Colon (tissue), 2 donors: ENCODE data around the gene GNA12.

Experiments
- FAIRE-seq: peaks from 2 replicates; lab custom pipeline; 2012; peaks lifted over from hg19 to GRCh38; lab: Jason Lieb, UNC
- donor health status: control.
- donor health status: control.

The GNA12 gene, protein sequence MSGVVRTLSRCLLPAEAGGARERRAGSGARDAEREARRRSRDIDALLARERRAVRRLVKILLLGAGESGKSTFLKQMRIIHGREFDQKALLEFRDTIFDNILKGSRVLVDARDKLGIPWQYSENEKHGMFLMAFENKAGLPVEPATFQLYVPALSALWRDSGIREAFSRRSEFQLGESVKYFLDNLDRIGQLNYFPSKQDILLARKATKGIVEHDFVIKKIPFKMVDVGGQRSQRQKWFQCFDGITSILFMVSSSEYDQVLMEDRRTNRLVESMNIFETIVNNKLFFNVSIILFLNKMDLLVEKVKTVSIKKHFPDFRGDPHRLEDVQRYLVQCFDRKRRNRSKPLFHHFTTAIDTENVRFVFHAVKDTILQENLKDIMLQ

GRCh38 chr7:2844153-2845033 lies at the start of gene GNA12:
TSS of gene GNA12 (minus strand) at chr7:2844308. CDS start at chr7:2844161, 147 bp downstream.
- FAIRE-seq, result peak; percentile 14

- no peak for FAIRE-seq
Observed at GRCh38 chr7:2893411-2893861, 49.3 kb upstream of the GNA12 start.

DNA sequence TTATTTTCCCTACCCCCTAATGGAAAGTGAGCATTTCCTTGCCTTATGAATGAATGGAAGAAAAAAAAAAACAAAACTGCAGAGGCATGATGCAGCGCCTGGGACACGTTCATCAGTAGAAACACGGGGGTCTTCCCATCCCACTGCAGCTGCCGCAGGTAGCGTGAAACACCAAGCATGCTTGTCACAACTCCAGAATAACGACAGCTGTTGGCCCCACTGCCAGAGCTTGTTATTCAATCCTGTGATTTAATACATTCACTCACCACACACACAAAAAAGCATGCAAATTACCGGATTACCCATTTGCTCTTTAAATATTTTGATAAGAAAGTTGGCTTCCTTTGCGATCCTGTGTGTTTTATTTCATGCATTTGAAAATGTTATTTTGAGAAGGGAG lies 48.4 kb upstream of the GNA12 start:
- FAIRE-seq, result no peak

GRCh38 chr7:2887816-2888215 lies 43.7 kb upstream of the GNA12 start:
- no peak for FAIRE-seq

GRCh38 chr7:2886900-2887299 lies 42.8 kb upstream of the GNA12 start:
- FAIRE-seq, result no peak

GRCh38 chr7:2886391-2886790 lies 42.3 kb upstream of the GNA12 start:
- no peak for FAIRE-seq

DNA sequence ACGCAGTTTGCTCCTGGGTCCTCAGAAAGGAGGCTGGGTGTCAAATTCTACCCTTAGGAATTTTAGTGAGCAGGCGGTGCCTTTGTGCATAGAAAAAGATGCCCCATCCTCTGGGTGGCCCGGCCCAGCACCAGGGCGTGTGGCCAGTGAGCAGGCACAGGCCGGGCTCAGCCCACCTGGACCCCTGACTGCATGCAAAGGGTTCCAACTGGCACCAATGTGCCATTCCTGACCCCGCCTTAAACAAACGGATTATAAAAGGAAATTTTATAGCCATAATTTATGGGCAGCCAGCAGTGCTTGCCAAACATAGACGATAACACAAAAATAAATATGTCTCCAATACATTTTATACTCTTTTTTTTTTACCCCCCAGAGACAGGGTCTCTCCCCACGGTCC lies 40.1 kb upstream of the GNA12 start:
- FAIRE-seq, result no peak

- no peak for FAIRE-seq
Observed at GRCh38 chr7:2883101-2883500, 39.0 kb upstream of the GNA12 start.

GRCh38 chr7:2882111-2882510 lies 38.0 kb upstream of the GNA12 start:
- no peak for FAIRE-seq

DNA sequence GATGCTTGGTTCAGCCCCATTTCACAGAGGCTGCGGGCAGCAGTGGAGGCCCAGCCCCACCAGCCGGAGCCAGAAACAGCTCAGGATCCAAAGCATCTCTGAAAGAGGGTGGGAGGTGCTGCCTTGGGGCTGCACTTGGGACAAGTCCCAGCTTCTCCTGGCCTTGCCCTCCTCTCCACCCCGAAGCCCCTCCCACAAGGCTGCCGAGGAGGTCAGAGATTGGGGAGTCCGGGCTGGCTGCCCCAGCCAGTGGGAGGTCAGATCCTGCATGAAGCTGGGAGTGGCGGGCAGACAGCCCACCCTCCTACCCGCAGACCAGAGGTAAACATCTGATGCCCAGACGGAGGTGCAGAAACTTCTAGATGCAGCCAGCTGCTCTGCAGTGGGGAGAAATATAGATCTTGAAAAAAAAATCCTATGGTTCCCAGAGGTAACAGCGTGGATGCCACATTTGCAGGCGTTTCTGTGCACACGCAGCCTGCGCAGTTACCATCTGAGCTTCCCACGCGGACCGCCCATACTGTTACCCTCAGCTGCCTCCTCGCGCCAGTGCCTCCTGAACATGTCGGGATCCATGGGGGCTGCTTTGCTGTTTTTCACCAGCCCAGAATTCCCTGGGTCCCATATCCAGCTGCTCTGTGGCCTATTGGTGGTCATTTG lies 36.9 kb upstream of the GNA12 start:
- FAIRE-seq, result no peak

DNA sequence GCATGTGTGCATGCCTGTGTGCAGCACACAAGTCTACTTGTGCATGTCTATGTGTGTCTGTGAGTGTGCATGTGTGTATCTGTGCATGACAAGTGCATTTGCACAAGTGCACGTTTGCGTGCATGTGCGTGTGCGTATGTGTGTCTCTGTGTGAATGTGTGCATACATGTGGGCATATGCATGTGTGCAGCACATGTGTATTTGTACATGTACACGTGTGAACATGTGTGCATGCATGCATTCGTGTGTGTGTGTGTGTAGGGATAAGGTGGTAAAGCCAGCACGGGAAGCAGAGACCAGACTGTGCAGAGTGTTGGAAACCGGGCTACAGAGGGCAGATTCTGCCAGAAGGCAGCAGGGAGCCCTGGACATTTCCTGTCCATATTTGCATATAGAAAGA lies 35.9 kb upstream of the GNA12 start:
- FAIRE-seq, result no peak

DNA sequence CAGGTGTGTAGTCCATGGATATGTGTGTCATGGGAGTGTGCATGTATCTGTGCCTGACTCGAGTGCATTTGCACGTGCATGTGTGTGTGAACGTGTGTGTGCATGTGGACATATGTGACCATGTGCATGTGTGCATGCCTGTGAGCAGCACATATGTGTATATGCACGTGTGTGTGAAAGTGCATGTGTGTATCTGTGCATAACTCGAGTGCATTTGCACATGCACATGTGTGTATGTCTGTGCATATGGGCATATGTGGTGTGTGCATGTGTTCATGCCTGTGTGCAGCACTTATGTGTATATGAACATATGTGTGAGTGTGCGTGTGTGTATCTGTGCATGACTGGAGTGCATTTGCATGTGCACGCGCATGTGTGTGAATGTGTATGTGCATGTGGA lies 35.2 kb upstream of the GNA12 start:
- no peak for FAIRE-seq

DNA sequence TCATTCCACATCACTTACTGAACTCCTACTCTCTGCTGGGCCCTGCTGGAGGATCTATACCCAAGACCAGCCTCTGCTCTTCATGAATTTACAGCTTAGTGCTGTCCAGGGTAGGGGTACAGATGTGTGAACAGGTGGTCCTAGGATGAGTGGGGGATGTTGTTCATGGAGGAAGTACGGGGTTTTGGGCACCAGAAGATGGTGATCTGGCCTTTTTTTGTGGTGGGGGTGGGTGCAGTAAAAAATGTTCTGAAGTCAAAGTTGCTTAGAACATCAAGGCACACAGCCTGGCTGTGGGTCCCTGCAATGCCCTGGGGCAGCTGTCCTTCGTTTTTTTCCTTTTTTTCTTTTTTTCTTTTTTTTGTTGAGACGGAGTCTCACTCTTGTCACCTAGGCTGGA lies 34.2 kb upstream of the GNA12 start:
- FAIRE-seq, result no peak

DNA sequence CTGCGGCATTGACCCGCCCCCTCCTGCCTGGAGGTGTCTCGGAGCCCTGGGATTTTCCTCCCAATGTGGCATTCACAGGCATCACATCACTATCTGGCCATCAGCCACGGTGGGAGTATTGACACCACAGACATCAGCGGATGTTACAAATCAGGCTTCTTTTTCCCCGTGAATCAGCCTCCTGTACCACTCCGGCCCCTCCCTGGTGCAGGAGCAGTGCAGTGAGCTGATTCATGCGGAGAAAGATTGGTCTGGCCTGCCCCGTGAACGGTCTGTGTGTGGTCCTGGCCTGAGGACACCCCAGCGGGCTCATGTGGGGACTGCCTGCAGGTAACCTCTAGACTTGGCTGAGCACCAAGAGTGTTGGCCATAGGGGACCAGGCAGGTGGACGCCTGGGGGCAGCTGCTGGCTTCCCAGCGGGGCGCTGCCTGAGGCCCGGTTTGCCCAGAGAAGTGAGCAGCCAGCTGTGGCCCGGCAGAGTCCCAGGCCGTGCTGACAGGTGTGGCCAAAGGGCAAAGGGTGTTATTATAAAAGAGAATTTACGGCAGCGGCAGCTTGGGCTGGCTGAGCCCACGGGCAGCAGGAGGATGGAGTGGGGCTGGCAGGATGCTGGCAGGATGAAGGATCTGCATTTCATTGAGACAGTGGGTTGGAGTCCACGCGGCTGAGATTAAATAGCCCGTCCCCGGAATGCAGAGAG lies 32.1 kb upstream of the GNA12 start:
- no peak for FAIRE-seq

DNA sequence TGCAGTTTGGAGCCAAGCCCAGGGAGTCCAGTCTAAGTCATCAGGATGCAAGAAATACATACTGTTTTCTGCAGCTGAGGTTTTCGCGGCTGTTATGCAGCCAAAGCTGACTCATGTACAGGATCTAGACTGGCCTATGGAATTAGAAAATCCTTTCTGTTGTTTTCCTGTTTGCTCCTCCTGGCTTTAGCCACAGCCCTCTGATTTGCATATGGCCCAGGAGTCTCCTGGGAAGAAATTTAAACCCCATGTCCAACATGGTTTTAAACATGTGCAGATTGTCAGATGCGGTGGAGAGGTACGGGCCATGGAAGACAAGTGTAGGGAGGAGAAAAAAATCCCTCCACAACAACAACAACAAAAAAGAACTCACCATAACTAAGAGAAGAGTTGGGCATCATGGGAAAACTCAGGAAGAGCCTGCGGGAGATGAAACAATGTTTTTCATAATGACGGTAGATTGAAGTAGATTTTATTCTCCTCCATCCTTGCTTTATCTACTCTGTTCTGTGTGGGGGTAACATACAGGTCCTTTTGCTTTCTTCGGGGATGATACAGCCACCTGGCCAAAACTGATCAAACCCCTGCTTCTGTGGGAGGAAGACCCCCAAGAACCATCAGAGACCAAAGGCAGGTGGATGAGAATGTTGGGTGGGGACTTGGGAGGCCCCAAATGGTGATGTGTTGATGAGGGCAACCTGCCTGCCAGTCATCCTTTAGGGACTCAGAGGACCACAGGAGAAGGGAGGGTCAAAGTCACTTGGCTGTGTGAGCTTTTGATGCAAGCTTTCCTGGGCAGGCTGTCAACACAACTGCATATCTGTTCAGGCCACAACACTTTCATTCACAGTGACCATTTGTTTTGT lies 29.8 kb upstream of the GNA12 start:
- FAIRE-seq, result no peak

DNA sequence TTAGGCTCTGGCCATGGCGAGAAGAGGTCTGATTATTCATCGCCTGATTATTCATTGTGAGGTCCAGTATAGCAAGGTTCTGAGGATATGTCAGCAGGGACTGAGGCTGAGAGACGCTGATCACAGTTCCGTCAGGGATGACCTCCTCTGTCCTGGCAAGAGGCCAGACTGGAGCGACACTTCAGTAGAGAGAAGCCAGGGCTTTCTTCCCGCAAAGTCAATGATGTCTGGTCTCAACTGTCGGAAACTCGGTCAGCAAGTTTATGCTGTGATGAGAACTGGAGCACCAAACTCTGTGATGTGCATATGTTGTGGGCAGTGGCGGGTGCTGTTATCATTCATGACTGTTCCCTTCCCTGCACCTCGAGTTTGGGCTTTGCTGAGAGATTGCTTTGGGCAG lies 29.0 kb upstream of the GNA12 start:
- FAIRE-seq, result no peak

DNA sequence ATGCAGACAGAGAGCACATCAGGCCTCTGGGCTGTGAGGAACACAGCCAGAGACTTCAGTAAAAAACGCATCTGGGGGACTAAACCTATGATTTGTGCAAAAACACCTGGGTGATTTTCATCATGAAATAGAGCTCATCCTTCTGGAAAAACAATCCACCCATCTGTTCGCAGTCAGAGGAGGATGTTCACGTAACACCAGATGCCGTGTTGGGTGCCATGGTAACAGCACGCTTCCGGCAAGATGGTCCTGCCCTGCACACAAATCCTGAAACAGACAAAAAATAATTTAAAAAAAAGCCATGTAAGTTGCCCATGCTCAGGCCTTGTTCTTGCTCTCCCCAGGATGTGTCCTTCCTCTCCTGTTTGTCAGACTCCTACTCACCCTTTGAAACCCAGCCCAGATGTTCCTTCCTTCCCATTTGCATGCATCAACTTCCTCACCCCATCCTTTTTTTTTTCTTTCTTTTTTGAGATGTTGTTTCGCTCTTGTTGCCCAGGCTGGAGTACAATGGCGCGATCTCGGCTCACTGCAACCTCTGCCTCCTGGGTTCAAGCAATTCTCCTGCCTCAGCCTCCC lies 28.3 kb upstream of the GNA12 start:
- no peak for FAIRE-seq

DNA sequence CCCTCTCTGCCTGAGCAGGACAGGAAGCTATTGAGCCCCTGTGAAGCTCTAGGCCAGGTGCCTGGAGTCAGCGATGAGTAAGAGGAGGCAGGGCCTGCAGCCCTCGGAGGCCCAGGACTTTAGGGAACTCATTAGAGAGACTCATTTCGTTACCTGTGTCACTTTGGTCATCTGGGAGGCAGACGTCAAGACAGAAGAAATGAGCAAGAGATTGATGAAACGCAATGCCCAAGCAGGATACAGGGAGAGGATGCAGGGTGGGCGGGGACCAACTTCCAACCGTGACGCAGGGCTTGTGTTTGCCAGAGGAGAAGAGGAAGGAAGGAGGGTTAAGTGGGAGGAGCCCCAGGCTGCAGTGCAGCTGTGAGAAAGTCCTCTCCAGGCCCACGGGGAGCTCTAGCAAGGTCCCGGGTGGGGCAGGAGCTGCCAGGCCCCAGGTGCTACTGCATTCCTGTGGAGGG lies 26.4 kb upstream of the GNA12 start:
- no peak for FAIRE-seq

DNA sequence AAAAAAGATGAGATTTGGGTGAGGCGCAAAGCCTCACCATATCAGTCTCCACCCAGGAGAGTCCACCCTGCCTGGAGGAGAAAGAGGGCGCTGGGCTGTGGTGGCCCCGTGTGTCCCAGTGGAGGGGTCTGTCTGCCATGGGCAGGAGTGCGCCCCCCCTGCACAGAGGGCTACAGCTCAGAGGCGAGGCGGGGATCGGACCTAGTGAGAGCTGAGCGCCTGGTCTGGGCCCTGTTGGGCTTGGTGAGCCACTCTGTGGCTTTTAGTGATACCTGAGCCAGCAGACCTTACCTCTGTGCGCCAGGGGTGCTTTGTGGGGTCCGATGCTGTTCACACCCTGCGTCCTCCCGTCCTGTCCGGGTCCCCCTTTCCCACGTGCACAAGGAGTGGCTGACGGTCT lies 25.9 kb upstream of the GNA12 start:
- FAIRE-seq, result no peak

DNA sequence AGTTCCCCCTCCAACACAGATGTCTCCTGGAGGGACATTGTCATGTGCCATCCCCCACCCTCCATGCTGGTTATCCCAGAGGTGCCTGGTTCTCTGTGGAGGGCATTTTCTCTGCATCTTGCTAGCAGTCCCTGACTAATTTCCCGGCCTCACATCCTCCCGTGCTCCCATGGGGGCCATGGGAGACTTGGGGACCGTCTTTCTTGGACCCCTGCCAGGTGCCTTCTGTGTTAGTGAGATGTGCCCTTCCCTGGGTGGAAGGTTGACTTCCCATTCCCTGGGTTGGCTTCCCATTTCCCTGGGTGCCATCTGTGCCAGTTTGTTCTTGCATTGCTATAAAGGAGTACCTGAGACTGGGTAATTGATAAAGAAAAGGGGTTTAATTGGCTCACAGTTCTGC lies 22.5 kb upstream of the GNA12 start:
- FAIRE-seq, result no peak
